T47D (cell line): ENCODE measurements around the gene LGR6.
"Not testable (repeated sequence)": the region's sequence is repeated elsewhere in the genome, so short reads cannot be mapped to it uniquely, and the experiment has no call there.

Experiments used
- DNase-seq, 2 experiments: peaks; one replicate each; pipeline versions ENCODE4 v3.0.0 to v3.0.0-alpha.2; 2011 to 2012; ENCODE audit warnings: low read depth in 1 of 2, low spot score in 1 of 2
- JUND ChIP-seq: IDR thresholded peaks from 2 replicates; pipeline ENCODE4 v1.6.1; 2012; ENCODE audit warnings: low read depth
- in situ Hi-C: cut with HindIII; loops from 2 replicates; pipeline ENCODE4 v1.10.0; 2016; ENCODE audit warnings: low sequenced_read_pairs, low pct_unique_long_range_greater_than_20kb

LGR6 gene

DNA sequence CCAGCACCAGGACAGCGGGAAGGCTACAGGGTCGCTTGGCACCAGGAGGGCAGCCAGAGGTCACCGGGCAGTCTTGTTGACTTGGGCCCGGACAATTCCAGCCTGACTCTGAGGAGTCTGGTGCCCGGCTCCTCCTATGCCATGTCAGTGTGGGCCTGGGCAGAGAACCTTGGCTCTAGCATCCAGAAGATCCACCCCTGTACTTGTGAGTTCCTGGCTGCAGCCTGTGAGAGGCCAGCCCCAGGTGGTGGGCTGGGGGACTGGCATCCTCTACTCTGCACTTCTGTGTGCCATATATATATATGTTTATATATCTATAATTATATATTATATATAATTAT lies 21.6 kb upstream of the LGR6 start:
- TF ChIP-seq JUND: no peak
- no peak for DNase-seq
- in situ Hi-C loops: no loop called here

DNA sequence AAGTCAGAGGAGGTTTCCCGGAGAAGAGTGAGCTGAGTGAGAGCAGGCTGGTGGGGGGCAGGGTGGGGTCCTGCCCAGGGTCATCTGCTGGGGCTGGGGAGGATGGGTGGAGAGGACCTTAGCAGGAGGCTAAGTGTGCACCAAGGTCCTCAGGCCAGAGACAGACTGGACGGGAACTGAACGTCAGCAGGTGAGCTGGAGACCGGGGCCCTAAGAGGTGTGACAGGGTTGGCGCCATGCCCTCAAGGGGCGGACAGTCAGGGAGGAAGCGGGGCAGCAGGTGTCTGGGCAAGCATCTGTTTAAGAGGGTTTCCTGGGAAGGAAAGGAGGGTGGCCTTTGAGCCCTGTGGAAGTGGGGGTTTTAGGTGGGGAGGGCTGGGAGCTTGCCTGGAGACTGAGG lies 19.6 kb upstream of the LGR6 start:
- DNase-seq: no peak
- no peak for TF ChIP-seq JUND
- in situ Hi-C loops: no loop called here

DNA sequence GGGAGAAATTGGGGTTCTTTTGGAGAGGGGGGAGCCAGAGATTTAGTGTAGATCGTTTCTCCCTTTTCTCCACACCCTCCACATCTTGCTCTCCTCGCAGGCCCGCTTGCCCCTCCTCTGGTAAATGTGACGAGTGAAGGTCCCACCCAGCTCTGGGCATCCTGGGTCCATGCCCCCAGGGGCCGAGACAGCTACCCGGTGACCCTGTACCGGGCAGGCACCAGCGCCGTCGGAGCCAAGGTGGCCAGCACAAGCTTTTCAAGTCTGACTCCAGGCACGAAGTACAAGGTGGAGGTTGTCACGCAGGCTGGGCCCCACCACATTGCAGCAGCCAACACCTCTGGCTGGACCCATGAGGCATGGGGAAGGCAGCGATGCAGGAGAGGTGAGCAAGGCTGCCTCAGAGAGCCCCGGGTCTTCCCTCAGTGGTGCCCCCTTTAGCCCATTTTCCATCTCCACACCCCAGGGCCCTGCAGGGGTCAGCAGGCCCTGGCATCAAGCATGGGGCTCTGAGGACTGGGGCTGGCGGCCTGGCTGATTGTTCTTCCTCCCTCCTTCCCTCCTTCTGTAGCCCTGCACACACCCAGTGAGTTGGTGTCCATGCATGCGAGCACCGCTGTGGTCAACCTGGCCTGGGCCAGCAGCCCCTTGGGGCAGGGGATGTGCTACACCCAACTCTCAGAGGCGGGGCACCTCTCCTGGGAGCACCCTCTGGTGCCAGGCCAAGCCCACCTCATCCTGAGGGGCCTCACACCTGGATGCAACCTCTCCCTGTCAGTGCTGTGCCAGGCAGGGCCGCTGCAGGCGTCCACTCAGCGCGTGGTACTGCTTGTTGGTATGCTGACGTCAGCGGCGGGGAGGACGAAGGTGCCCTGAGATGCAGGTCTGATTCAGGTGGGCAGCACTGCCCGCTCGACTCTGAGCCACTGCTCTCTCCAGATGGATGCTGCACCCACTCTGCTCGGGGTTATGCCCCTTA lies 16.4 kb upstream of the LGR6 start:
- TF ChIP-seq JUND: no peak
- in situ Hi-C loops: no loop called here

DNA sequence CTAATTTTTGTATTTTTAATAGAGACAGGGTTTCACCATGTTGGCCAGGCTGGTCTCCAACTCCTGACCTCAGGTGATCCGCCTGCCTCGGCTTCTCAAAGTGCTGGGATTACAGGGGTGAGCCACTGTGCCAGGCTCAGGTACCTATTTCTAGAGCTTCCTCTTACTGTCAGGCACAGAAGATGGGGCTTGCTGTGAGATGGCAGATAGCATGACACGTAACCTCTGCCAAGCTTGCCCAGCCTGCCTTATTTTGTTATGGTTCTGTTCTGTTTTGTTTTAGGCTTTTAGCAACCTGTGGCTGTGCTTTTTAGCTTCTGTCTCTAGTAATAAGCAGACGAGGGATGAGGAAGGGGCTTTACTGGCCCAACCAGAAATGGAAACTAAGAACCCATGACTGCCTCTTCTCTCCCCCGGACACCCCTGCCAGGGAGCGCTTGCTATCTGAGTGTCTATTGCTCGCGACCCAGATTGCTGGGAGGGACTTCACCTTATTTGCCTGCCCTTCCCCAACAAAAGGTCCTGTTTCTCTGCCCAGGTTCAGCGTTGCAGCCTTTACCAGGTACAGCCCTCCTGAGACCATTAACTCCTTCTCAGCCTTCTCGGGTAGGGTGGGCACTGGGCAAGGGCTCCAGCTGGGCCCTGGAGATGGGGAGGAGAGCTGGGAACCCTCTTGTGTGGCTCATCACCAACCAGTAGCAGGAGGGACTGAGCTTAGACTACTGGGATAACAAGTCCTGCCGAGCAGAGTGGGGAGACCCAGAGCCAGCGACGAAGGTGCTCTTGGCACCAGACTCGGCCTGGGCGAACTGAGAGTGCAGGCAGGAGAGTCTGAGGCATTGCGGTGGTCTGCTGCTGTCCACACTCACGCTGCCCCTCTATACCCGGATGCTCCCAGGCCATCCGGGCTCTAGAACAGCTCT lies 13.5 kb upstream of the LGR6 start:
- no peak for TF ChIP-seq JUND
- in situ Hi-C loops: no loop called here

More for the DNA sequence above, 16.4 kb upstream of the LGR6 start:
- DNase-seq: no peak

DNA sequence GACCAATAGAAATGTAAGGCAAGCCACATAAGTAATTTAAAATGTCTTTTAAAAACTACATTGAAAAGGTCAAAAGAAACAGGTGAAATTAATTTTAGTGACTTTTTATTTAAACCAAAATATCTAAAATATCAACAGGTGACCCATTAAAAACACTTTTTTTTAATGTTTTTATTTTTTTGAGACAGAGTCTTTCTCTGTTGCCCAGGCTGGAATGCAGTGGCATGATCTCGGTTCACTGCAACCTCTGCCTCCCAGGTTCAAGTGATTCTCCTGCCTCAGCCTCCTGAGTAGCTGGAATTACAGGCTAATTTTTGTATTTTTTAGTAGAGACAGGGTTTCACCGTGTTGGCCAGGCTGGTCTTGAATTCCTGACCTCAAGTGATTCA lies 12.9 kb upstream of the LGR6 start:
- DNase-seq, in situ Hi-C loops: not testable (repeated sequence)

More for the DNA sequence above, 13.5 kb upstream of the LGR6 start:
- no peak for DNase-seq

DNA sequence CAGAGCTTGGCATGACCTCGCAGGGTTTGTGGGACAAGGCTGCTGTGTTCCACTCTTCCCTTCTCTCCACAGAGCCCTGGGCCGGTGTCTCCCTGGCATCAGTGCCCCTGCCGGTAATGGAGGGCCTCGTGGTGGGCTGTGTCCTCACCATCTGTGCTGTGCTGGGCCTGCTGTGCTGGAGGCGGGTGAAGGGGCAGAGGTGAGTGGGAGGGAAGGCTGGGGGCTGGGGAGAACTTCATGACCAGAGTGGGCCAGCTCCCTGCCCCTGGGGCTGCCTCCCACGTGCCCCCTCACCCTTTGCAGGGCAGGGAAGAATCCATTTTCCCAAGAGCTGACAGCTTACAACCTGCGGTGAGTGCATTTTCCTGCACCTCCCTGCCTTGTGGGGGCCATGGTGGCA lies 12.0 kb upstream of the LGR6 start:
- DNase-seq: no peak
- in situ Hi-C loops: no loop called here
- no peak for TF ChIP-seq JUND

DNA sequence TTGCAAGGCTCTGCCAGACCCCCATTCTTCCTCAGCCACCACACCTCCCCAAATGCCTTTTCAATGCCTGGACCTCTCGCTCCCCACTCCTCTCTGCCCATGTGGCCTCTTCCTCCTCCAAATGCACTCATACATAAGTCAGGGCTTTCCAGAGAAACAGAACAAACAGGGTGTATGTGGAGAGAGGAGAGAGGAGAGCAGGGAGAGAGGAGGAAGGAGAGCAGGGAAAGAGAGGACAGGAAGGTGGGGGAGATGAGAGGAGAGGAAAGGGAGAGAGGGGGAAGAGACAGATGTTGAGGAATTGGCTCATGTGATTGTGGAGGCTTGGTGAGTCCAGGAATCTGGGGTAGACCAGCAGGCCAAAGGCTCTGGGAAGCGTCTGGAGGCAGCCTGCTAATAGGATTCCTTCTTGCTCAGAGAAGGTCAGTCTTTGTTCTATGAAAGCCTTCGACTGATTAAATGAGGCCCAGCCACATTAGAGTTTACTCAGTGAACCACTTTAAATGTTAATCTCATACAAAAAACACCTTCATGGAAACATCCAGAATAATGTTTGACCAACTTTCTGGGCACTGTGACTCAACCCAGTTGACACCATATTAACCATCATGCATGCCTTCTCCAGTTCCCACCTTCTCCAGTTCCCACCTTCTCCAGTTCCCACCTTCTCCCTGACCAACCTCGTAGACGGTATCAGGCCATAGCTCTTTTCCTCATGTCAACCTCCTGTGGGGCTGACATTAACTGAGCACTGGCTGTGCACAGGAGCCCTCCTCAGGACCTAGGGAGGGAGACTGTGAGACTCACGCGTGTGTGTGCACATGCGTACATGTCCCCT lies 11.3 kb upstream of the LGR6 start:
- TF ChIP-seq JUND: no peak
- in situ Hi-C loops: no loop called here
- no peak for DNase-seq

DNA sequence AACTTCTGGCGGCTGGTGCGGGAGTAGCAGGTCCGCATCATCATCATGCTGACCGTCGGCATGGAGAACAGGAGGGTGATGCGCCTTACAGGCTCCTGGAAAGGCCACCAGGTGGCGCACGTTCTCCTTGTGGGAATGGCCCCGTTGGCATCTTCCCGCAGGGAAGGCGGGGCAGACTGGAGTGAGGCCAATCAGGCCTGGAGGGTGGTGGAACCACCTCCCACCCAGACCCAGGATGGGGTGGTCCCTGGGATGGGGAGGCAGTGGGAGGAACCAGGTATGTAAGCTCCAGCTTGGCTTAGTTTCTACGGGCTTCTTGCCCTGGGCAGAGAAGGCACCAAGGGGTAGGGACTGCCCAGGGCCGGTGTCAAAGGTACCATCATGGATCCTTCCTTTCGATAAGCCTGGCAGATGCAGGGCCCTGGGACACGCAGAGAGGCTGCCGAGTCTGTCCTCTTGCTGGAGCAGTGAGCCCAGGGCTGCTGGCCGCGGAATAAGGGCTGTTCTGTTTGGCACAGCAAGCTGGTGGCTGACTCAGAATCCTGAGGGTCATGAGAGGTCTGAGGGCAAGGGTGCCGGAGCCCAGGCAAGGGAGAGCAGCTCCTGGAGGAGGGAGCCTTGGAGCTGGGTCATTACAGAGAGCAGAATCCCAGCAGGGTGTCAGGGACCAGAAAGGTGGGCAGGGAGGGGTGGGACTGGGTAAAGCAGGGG lies 8.7 kb upstream of the LGR6 start:
- in situ Hi-C loops: no loop called here
- DNase-seq: peak; percentile 92 to 93
- no peak for TF ChIP-seq JUND

DNA sequence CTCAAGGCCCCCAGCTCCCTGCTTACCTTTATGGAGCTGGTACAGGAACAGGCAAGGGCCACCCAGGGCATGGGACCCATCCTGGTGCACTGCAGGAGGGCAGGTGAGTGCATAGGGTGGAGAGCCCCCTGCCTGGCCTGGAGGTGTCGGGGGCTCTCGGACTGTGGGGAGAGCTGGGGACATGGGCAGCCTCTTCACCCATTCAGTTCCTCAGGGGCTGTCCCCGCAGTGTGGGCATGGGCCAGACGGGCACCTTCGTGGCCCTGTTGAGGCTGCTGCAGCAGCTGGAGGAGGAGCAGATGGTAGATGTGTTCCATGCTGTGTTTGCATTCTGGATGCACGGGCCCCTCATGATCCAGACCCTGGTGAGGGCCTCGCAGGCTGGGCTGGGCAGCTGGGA lies 7.3 kb upstream of the LGR6 start:
- in situ Hi-C loops: no loop called here

DNA sequence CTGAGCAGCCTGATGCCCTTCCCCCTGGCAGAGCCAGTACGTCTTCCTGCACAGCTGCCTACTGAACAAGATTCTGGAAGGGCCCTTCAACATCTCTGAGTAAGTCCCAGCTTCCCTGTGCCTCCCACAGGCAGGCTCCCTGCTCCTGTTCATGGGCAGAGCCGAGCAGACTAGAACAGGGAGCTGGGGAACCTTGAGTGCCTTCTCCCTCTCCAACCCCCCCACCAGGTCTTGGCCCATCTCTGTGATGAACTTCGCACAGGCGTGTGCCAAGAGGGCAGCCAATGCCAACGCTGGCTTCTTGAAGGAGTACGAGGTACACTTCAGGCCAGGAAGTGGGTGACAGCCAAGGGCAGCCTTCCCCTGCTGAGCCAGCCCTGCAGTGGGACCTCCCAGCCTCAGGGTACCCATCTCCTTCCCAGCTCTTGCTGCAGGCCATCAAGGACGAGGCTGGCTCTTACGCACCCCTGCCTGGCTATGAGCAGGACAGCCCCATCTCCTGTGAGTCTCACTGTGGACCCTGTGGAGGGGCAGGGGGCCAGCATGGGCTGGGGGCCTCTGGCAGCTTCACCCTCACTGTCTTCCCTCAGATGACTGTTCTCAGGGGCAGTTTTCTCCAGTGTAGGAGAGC lies 6.4 kb upstream of the LGR6 start:
- in situ Hi-C loops: no loop called here
- TF ChIP-seq JUND: no peak
- DNase-seq: no peak

More for the DNA sequence above, 7.3 kb upstream of the LGR6 start:
- no peak for TF ChIP-seq JUND
- no peak for DNase-seq

DNA sequence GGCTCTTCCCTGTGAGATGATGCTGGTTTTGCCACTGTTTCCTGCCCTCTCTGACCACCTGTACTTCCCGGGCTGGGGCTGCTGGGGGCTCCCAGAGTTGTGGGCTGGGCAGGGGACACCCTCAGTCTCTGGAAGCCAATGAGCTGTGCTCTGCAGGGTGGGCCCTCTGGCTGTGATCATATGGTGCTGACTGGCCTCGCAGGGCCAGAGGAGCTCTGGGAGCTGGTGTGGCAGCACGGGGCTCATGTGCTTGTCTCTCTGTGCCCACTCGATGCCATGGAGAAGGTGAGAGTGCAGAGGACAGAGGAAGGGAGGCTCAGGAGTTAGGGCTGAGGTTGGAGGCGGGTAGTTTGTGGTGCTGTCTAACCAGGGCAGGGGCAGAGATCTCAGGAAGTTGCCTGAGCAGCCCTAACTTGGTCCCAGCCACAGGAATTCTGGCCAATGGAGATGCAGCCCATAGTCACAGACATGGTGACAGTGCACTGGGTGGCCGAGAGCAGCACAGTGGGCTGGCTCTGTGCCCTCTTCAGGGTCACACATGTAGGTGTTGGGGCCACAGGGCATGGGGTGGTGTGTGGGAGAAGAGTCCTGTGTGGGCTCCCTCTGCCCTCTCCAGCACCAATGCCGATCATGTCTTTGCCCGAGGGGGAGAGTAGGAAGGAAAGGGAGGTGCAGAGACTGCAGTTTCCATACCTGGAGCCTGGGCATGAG lies 5.7 kb upstream of the LGR6 start:
- DNase-seq: no peak
- in situ Hi-C loops: no loop called here
- TF ChIP-seq JUND: no peak
